LNCAP (cell line): ENCODE measurements around the gene RCCD1.

Source experiments
- CTCF ChIP-seq: fragments of 450-650 bp; IDR thresholded peaks from 2 replicates; pipeline ENCODE4 v1.5.1; 2017; ENCODE audit warnings: mild to moderate bottlenecking

The RCCD1 gene, protein sequence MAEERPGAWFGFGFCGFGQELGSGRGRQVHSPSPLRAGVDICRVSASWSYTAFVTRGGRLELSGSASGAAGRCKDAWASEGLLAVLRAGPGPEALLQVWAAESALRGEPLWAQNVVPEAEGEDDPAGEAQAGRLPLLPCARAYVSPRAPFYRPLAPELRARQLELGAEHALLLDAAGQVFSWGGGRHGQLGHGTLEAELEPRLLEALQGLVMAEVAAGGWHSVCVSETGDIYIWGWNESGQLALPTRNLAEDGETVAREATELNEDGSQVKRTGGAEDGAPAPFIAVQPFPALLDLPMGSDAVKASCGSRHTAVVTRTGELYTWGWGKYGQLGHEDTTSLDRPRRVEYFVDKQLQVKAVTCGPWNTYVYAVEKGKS

GRCh38 chr15:90954712-90955623 lies at the start of gene RCCD1:
Gene RCCD1, plus strand, starts transcription at chr15:90954884. Its CDS starts 1,851 bp downstream, at chr15:90956735.
- no peak for TF ChIP-seq CTCF

- no peak for TF ChIP-seq CTCF
These were observed 49.1 kb upstream of the RCCD1 start for GRCh38 chr15:90905306-90906180.

DNA sequence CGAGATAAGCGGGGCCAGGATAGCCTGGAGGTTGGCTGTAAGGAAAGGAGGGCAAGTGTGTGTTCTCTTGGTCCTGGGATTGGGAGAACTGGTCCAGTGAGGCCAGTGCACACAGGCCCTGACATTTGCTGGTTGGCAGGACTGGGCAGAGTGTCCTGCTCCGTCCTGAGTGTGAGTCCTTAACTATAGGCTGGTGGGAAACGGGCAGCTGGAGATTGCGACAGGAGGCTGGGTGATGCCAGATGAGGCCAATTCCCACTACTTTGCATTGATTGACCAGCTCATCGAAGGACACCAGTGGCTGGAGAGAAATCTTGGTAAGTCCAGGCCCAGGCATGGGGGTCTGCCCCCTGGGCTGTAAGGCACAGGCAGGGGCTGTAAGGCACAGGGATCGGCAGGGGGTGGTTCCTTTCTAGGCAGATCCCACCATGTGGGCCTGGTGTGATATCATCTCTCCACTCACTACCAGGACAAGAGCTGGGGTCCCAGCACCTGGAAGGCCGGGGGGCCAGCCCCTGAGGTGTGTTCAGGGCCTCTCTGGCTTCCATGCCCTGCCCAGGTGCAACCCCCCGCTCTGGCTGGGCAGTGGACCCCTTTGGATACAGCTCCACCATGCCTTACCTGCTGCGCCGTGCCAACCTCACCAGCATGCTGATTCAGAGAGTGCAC lies 48.4 kb upstream of the RCCD1 start:
- no peak for TF ChIP-seq CTCF

DNA sequence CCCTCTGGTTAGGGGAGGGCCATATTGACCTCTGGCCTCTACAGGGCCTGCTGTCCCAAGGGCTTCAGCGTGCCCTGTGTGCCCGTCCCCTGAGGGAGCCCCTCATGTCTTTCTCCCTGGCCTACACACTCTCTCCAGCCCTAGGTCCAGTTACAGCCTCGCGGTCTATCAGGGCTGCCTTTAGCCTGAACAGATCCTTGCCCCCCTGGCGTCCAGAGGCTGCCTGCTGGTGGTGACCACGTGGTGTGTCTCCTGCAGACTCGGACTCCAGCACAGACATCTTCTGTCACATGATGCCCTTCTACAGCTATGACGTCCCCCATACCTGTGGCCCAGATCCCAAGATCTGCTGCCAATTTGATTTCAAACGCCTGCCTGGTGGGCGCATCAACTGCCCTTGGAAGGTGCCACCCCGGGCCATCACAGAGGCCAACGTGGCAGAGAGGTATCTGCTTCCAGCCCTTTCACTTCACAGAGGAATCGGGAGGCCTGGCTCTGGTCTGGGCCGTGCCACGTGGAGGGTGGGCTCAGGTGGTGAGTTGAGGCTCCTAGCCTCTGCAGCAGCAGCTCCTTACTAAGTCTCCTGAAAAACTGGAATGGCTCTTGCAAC lies 47.5 kb upstream of the RCCD1 start:
- TF ChIP-seq CTCF = no peak

DNA sequence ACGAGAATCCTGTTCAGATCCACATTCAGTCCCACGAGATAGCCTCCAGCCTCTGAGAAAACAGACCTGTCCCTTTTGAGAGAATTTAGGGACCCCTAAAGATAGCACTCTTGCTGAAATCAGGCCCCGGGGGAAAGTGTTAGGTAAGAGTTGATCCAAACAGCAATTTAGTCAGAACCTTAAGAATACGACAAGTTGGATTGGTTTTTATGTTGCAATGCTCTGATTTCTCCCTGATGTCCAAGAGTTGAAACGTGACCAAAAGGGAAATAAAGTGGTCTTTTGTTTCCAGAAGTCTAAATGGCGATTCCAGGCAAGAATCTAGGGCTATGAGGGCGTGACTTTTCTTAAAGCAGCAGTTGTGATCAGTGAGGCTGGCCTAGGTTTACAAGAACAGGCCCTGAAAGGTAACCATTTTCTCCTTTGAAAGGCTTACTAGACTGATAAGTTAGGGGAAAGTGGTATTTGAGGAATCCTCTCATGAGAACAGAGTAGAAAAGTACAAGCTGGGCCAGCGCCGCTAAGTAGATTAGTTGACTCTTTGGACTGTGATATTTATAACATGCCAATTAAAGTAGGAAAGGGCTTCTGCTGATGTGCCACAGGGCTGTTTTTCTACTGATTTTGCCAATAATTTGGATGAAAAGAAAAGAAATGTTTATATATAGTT lies 46.7 kb upstream of the RCCD1 start:
- no peak for TF ChIP-seq CTCF

GRCh38 chr15:90909976-90910375 lies 44.7 kb upstream of the RCCD1 start:
- no peak for TF ChIP-seq CTCF
